Measurements from ENCODE around the gene CCDC142. TPM values are rescaled to one million over a fixed set of nuclear protein-coding genes. Genes with fewer than 3 reads are reported as not detected.

Gene CCDC142
- total and polyA plus RNA-seq, 2 of the 8 experiments (the other 6 are each of a cell fraction or from before 2014, with no cell fraction given): 6.0 to 10.7 TPM

- TF ChIP-seq RNF2 (IDR thresholded peaks at IDR 0.05; ENCODE audit: borderline replicate concordance, low read depth, low read length, missing control alignments, poor library complexity, severe bottlenecking) (peak; percentile 59), KDM1A (IDR thresholded peaks at IDR 0.05; ENCODE audit: borderline replicate concordance, low read length) (no peak), ATF2 (IDR thresholded peaks at IDR 0.05; ENCODE audit: low read length) (no peak), SP4 (IDR thresholded peaks at IDR 0.05; ENCODE audit: low read length) (no peak), SAP30 (IDR thresholded peaks at IDR 0.05; ENCODE audit: insufficient read depth, insufficient replicate concordance, low read length) (no peak), CTBP2 (IDR thresholded peaks at IDR 0.05; ENCODE audit: borderline replicate concordance, insufficient read depth, insufficient read length, low read length) (peak; percentile 24), SIX5 (IDR thresholded peaks at IDR 0.05; ENCODE audit: low read depth, low read length) (no peak), ASH2L (IDR thresholded peaks at IDR 0.05; ENCODE audit: low read length) (peak; percentile 33), ZNF274 (IDR thresholded peaks at IDR 0.05; ENCODE audit: borderline replicate concordance, extremely low read depth, low read length) (no peak), CBX8 (IDR thresholded peaks at IDR 0.05; ENCODE audit: borderline replicate concordance, low read depth, low read length) (no peak; the same call in 1 of the 2 replicates), POLR2AphosphoS5 (IDR thresholded peaks at IDR 0.05; ENCODE audit: low read depth, low read length) (no peak), SIN3A (conservative IDR thresholded peaks at IDR 0.05 in 1 of 2, IDR thresholded peaks at IDR 0.05 in 1 of 2; ENCODE audit: low read depth in 1 of 2, low read length in 2 of 2) (peak in 1 of 2 experiments; percentile 66; a peak in 2 of 4 replicates)
Observed at GRCh38 chr2:74502720-74503505, 20.1 kb upstream of the CCDC142 start (continued).

Measured in H1 (cell line).